Esophagus muscularis mucosa (tissue), 4 donors: Measurements from ENCODE around the gene NTRK3. TPM values are rescaled to one million over a fixed set of nuclear protein-coding genes. Genes with fewer than 3 reads are reported as not detected.

ENCODE experiments used
- DNase-seq: peaks from one replicate; pipeline ENCODE4 v3.0.0-alpha.2; 2017; ENCODE audit errors: extremely low spot score
- H3K27ac ChIP-seq, 4 donors: fragments of 200-600 bp; sonication (generic); replicated peaks in 1 of 4; 1 replicate in 3 of 4; 2 replicates in 1 of 4; pipeline ENCODE4 v1.5.1; 2016 to 2019; ENCODE audit warnings: mild to moderate bottlenecking in 1 of 4
- H3K27me3 ChIP-seq, 4 donors: fragments of 200-600 bp; sonication (generic); one replicate each; pipeline versions ENCODE4 v1.5.1 to v1.6.0; 2016 to 2019
- H3K36me3 ChIP-seq, 4 donors: fragments of 200-600 bp; sonication (generic); one replicate each; pipeline ENCODE4 v1.5.1; 2016 to 2019
- H3K4me1 ChIP-seq, 4 donors: fragments of 200-600 bp; sonication (generic); one replicate each; pipeline ENCODE4 v1.5.1; 2016 to 2019
- H3K4me3 ChIP-seq, 4 donors: fragments of 200-600 bp; sonication (generic); 1 replicate in 2 of 4; 2 replicates in 2 of 4; pipeline ENCODE4 v1.5.1; 2016 to 2019; ENCODE audit warnings: mild to moderate bottlenecking in 4 of 4, moderate library complexity in 1 of 4
- H3K9me3 ChIP-seq, 4 donors: fragments of 200-600 bp; sonication (generic); 1 replicate in 3 of 4; 2 replicates in 1 of 4; pipeline ENCODE4 v1.5.1; 2016 to 2019
- EP300 ChIP-seq: sonication (generic); formaldehyde crosslinking; IDR thresholded peaks from one replicate; pipeline ENCODE4 v1.6.1; 2017; ENCODE audit warnings: antibody characterized with exemption
- POLR2A ChIP-seq: fragments of 450-650 bp; IDR thresholded peaks from one replicate; pipeline ENCODE4 v1.6.1; 2017; ENCODE audit warnings: antibody characterized with exemption, moderate library complexity, mild to moderate bottlenecking, low read depth
- POLR2AphosphoS5 ChIP-seq, 2 donors: sonication (generic); formaldehyde crosslinking; IDR thresholded peaks; one replicate each; pipeline ENCODE4 v1.6.1; 2017; ENCODE audit warnings: antibody characterized with exemption in 2 of 2
- WGBS: methylation state at CpG from one replicate; pipeline ENCODE4 v1.1.5; 2018; 5-methylcytosine and 5-hydroxymethylcytosine counted together
- intact Hi-C: fragments of 100-400 bp; cut with DNase I; formaldehyde crosslinking; loops from one replicate; pipeline ENCODE4 v1.15.1; 2023
- total RNA-seq, 4 donors: library from RNA; depleted of rRNA; stranded (reverse); fragments of >200 nt; gene quantifications; one replicate each; pipeline versions ENCODE4 v1.1.0 to v1.2.1, GENCODE V29; 2016
- TF ChIP-seq, protein P1 (sequence below), 3 experiments: fragments of 200-600 bp in 2 of 3; fragments of 450-650 bp in 1 of 3; sonication (generic) in 2 of 3; IDR thresholded peaks; one replicate each; pipeline ENCODE4 v1.5.1; 2017 to 2019; ENCODE audit warnings: antibody characterized with exemption in 3 of 3, mild to moderate bottlenecking in 2 of 3, moderate library complexity in 1 of 3

The NTRK3 gene
- total RNA-seq, 4 donors from 2014 or later = 1.7 to 6.3 (median 3.0) TPM

- Histone ChIP-seq H3K4me1 (no peaks in the 10 kb centered on the region), H3K27ac (no peak overlapping the region), H3K27me3 (no peaks in the 10 kb centered on the region), H3K4me3 (no peak overlapping the region), H3K9me3 (no peaks in the 10 kb centered on the region), H3K36me3 (no peaks in the 10 kb centered on the region)
- 66% methylated on average over 12 of the region's 12 CpGs for WGBS
- DNase-seq = no peak
- no peak for TF ChIP-seq EP300
- TF ChIP-seq POLR2AphosphoS5 (IDR thresholded peaks at IDR 0.05) = no peak
- TF ChIP-seq, protein P1, sequence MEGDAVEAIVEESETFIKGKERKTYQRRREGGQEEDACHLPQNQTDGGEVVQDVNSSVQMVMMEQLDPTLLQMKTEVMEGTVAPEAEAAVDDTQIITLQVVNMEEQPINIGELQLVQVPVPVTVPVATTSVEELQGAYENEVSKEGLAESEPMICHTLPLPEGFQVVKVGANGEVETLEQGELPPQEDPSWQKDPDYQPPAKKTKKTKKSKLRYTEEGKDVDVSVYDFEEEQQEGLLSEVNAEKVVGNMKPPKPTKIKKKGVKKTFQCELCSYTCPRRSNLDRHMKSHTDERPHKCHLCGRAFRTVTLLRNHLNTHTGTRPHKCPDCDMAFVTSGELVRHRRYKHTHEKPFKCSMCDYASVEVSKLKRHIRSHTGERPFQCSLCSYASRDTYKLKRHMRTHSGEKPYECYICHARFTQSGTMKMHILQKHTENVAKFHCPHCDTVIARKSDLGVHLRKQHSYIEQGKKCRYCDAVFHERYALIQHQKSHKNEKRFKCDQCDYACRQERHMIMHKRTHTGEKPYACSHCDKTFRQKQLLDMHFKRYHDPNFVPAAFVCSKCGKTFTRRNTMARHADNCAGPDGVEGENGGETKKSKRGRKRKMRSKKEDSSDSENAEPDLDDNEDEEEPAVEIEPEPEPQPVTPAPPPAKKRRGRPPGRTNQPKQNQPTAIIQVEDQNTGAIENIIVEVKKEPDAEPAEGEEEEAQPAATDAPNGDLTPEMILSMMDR (IDR thresholded peaks at IDR 0.05) = no peak
- no peak for TF ChIP-seq POLR2A
- intact Hi-C loops = no loop called here
Measured at GRCh38 chr15:88077296-88078020, 179.1 kb downstream of the NTRK3 start.

DNA sequence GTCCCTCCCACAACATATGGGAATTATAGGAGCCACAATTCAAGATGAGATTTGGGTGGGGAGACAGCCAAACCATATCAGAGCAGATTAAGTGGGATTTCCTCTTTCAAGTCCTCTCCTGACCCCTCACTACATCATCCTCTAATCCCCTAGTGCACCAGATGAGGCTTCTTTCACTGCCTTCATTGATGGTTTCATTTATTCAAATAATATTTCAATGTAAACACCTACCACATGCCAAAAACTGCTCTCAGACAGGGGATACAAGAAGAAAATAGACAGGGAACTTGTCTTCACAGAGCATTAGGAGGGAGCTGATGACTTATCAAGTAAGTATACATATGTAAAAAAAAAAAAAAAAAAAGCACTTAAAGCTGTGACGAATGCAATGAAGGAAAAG is 180.2 kb downstream of the NTRK3 start:
- no peak overlapping the region for H3K27ac ChIP-seq
- H3K4me3 ChIP-seq = no peak overlapping the region
- no peak for DNase-seq
- H3K27me3 ChIP-seq = no peaks in the 10 kb centered on the region
- no peaks in the 10 kb centered on the region for H3K36me3 ChIP-seq
- TF ChIP-seq, protein P1 (IDR thresholded peaks at IDR 0.05) = no peak
- TF ChIP-seq POLR2AphosphoS5 (IDR thresholded peaks at IDR 0.05) = no peak
- TF ChIP-seq POLR2A = no peak
- TF ChIP-seq EP300 = no peak
- no peaks in the 10 kb centered on the region for H3K4me1 ChIP-seq
- H3K9me3 ChIP-seq = no peaks in the 10 kb centered on the region
- intact Hi-C loops = no loop called here
- WGBS = 64% methylated on average over 1 of the region's 1 CpG

- intact Hi-C loops = no loop called here
- TF ChIP-seq, protein P1 (IDR thresholded peaks at IDR 0.05) = no peak
- TF ChIP-seq EP300 = no peak
- 76% methylated on average over 5 of the region's 6 CpGs for WGBS
- H3K27ac ChIP-seq = no peak overlapping the region
- no peaks in the 10 kb centered on the region for H3K36me3 ChIP-seq
- H3K9me3 ChIP-seq = no peaks in the 10 kb centered on the region
- H3K4me1 ChIP-seq = peaks cover 0 to 3% (median 2%) of the 10 kb centered on the region in 4 donors
- no peak overlapping the region for H3K4me3 ChIP-seq
- H3K27me3 ChIP-seq = no peaks in the 10 kb centered on the region
- DNase-seq = no peak
Measured at GRCh38 chr15:88075102-88075501, 181.4 kb downstream of the NTRK3 start.

DNA sequence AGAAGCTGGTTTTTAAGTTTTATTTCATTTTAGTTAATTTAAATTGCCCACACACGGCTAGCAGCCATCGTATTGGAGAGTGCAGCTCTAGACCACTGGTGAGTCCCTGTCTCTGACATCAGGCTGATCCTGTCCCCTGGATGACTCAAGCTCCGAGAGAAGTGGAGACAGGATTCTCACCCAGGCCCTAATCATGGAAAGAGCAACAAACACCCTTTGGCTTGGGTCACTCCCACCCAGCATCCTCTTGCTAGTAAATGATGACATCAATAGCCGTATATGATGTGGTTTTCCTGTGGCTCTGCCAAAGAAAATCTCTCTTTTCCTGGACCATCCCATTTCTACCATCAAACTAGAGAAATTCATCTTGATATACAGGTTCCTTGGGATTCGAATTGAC is 182.2 kb downstream of the NTRK3 start:
- Histone ChIP-seq H3K27me3 (no peaks in the 10 kb centered on the region), H3K9me3 (no peaks in the 10 kb centered on the region), H3K4me1 (peaks cover 0 to 11% (median 9%) of the 10 kb centered on the region in 4 donors), H3K36me3 (no peaks in the 10 kb centered on the region), H3K27ac (no peak overlapping the region), H3K4me3 (no peak overlapping the region)
- TF ChIP-seq POLR2AphosphoS5 (IDR thresholded peaks at IDR 0.05) (no peak), POLR2A (no peak), EP300 (no peak)
- TF ChIP-seq, protein P1 (IDR thresholded peaks at IDR 0.05) = no peak
- WGBS = 91% methylated on average over 4 of the region's 5 CpGs
- DNase-seq = no peak
- intact Hi-C loops = no loop called here

DNA sequence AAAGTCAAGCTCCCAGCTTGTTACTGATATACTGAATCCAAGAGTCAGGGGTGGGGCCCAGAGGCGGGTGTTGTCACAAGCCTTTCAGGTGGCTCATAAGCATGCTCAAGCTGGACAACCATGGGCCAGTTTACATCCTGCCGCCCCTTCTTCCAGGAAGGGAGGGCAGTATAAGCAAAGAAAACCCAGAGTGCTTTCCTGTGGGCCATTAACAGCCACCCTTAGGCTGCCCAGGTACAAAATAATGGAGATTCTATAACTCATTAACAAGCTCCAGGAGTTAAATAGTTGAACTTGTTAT is 183.2 kb downstream of the NTRK3 start:
- Histone ChIP-seq H3K4me3 (no peak overlapping the region), H3K27ac (no peak overlapping the region), H3K4me1 (peaks cover 0 to 12% (median 12%) of the 10 kb centered on the region in 4 donors), H3K27me3 (no peaks in the 10 kb centered on the region), H3K36me3 (no peaks in the 10 kb centered on the region), H3K9me3 (no peaks in the 10 kb centered on the region)
- intact Hi-C loops = no loop called here
- DNase-seq = no peak
- 88% methylated on average over 2 of the region's 2 CpGs for WGBS
- TF ChIP-seq POLR2AphosphoS5 (IDR thresholded peaks at IDR 0.05) = no peak
- no peak for TF ChIP-seq POLR2A
- TF ChIP-seq, protein P1 (IDR thresholded peaks at IDR 0.05) = no peak
- TF ChIP-seq EP300 = no peak
